GM21423 (cell line): ENCODE results near the gene ANKMY1.

ENCODE experiments used
- ATAC-seq: cut with Tn5 transposase; IDR thresholded peaks from one replicate; pipeline ENCODE4 v1.9.1; 2021; ENCODE audit warnings: mild to moderate bottlenecking, moderate library complexity; ENCODE audit not compliant: unreplicated experiment

ANKMY1 gene

GRCh38 chr2:240438810-240439697 lies 118.7 kb downstream of the ANKMY1 start:
- no peak for ATAC-seq

DNA sequence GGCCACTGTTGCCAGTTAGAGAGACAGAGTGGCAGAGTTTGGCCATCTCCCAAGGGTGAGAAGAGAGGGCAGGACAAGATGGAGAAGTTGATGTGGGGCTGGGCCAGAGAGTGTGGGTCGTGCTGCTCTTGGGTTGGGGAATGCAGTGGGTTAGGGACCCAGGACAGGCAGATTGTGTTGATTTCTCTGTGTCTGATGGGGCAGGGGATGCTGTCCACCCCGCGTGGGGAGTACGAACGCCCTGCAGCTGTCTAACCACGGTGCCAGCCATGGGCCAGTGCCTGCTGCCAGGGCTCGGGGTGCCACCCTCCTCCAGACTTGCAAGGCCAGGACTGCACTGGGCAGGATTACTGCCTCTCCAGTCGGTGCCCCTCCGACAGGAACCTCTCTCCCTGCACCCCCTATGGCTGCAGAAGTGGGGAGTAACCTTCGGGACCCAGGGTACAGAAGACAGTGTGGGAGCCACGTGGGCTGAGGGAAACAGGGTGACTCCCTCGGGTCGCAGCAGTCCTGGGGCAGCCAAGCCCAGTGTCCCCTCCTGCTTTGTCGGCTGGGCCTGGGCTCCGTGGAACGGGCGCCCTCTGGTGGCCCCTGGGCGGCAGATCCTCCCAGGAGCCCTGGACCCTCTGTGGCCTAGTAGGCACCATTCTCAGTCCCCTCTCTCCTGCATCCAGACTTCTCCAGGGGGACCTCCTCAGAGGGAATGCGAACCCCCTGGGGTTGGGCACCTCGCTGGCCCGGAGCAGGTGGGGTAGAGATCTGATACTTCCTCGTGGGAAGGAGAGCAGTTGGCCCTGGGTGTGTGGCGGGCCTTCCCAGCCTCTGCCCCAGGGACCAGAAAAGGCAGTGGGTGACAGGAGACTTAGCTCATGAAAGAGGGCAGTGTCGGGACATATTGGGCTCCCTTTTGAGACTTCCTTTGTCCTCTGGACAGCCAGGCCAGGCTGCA lies 119.7 kb downstream of the ANKMY1 start:
- ATAC-seq, result no peak

GRCh38 chr2:240437551-240437860 lies 120.3 kb downstream of the ANKMY1 start:
- no peak for ATAC-seq

- no peak for ATAC-seq
Measured at GRCh38 chr2:240436683-240437550, 120.9 kb downstream of the ANKMY1 start.

GRCh38 chr2:240435948-240436682 lies 121.7 kb downstream of the ANKMY1 start:
- peak; percentile 14 for ATAC-seq

DNA sequence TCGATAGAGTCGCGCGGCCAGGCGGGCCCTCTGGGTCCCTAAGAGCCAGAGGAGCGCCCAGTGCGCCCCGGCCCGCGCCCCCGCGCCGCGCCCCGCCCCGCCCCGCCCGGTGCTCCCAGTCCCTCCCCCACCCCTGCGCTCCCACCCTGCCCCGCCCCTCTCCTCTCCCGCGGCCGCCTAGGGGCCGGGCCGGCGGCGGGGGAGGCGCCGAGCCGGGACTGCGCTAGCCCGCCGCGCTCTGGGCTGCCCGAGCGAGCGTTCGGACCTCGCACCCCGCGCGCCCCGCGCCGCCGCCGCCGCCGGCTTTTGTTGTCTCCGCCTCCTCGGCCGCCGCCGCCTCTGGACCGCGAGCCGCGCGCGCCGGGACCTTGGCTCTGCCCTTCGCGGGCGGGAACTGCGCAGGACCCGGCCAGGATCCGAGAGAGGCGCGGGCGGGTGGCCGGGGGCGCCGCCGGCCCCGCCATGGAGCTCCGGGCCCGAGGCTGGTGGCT lies 122.3 kb downstream of the ANKMY1 start, which contains the start of gene GPC1:
Gene GPC1, plus strand, starts transcription at position 207 of the 491 bp plus-strand sequence. Its CDS starts 256 bp downstream, at position 463.
- peak; percentile 47 for ATAC-seq

DNA sequence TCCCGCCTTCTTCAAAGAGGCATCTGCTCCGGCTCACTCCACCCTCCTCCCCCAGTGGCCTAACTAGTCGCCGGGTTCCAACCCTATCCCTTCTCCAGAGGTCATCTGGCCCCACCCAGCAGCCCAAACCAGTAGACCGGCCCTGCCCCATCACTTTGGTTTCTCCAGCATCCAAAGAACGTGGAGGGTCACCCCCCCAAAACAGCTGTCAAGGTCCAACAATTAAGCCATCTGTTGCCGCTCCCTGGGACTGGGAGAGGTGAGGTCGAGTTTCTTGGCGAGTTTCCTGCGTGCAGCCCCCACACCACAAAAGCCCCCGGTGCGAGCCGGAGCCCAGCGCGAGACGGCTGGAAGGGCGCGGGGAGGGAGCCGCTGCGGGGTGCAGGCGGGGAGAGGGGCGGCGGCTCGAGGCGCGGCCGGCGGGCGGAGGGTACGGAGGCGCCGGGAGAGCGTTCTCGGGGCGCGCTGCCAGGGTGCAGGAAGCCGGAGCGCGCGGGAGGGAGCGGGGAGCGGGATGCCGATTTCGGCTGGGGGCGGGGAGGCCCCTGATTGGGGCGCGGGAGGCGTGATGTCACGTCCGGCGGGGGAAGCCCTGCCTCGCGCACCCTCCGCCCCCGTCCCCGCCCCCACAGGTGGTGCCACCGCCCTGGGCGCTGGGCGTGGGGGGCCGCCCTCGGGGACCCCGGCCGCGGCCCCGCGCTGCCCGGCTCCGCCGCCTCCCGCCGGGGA lies 122.9 kb downstream of the ANKMY1 start:
- peak; percentile 60 for ATAC-seq

GRCh38 chr2:240433973-240434727 lies 123.6 kb downstream of the ANKMY1 start:
- ATAC-seq, result no peak

DNA sequence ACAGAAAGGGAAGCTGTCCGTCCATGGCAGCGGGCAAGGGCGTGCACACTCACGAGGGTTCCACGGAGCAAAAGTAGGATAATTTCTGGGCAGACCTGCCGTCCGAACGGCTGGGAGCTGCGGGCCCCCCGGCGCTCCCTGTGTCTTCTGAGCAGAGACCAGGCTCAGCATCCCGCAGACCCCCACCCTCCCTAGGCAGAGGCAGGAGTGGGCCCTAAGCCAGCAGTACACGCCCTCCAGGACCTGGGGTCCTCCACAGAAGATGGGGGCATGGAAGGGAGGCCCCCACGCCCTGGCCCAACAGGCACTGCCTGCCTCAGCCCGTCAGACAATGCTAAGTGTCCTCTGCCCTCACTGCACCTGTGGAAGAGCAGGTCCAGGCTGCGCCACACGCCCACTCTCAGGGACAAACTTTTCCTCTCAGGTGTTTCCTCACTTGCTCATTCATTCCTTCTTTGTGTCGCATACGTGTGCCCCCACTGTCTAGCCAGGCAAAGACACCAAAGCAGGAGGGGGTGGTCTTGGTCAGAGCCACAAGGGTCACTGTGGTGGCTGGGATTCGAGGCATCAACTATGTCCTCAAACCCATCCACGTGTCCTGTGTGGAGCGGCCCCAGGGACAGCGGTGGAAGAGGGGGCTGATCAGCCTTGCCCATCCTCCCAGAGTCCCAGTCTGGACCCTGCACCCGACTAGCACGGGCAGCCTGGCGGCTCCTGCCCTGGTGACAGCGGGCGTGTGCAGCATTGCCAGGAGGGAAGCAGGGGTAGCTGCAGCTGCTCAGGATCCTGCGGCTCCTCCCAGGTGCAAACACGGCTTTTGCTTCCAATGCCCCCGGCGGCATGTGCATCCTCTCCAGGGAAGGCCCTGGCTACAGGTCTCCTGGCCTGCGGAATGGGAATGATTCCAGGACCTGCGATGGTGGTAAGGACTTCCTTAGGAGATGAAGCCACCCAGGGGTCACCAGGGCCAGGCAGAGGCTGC lies 124.7 kb downstream of the ANKMY1 start:
- ATAC-seq, result no peak

- ATAC-seq, result no peak
Measured at GRCh38 chr2:240432430-240432819, 125.4 kb downstream of the ANKMY1 start.

DNA sequence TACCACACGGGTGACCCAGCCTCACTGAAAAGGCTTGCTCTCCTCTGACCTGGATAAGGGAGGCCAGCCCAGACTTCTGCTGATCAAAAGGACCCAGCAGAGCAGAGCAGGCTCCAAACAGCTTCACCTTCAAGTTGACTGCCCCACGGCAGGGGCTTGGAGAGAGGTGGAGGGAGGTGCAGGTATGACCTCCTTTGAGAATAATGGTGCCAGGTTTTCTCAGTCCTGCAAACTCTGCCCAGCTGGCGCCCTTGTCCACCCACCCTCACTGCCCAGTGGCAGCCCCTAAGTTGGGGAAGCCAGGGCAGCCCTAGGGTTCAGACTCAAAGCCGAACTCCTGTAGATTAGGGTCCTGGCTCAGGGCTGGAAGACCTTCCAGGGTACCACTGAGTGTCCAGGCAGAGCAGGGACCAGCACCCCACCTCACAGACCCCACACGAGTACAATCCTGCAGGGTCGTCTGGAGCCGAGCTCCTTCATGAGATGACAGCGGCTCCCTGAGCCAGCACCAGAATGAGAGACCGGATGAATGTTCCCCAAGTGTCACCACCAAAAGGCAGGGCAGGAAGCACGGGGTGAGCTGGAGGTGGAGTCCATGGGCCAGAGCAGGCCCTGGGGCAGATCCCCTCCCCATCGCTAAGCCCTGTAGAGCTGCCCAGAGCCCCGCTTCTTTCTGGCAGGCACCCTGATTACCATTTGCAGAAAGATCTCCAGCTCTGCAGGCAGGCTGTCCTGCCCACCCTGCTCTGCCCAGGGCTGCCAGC lies 125.9 kb downstream of the ANKMY1 start:
- no peak for ATAC-seq

DNA sequence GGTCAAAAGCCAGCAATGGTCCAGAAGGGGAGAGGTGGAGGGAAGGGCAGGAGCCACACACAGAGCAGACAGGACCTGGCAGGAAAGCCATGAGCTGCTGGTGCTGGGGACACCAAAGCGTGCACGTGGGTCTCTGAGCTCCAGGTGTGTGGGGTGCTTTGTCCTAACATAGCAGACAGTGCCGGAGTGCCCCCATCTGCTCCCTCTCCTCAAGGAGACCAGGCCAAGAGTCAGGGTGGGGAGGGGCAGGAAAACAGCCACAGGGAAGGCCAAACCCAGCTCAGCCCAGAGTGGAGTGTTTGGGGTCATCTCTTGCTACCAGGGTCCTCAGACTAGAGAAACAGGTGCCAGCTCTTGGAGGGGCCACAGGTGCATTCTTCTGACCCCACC lies 126.5 kb downstream of the ANKMY1 start:
- no peak for ATAC-seq

DNA sequence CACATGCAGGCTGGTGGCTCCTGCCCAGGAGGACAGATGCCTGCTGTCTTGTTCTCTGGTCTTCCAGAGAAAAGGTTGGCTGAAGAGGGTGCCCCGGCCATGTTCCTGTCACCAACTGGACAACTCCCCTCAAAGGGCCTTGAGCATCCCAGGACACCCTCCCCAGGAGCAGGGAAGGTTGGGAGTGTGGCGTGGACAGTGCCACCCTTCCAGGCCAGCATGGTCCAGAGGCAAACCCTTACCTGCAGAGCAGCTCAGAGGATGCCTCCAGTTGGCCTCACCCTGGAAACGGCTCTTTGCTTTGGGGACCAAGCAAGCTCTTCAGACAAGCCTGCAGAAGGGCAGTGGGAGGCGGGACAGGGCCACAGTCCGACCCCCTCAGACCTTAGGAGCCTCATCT lies 127.2 kb downstream of the ANKMY1 start:
- ATAC-seq, result no peak

GRCh38 chr2:240429872-240430491 lies 127.8 kb downstream of the ANKMY1 start:
- ATAC-seq, result no peak
